Natural killer cell (primary cell): ENCODE results near the gene SYNE2. TPM values are rescaled to one million over a fixed set of nuclear protein-coding genes. Genes with fewer than 3 reads are reported as not detected.
A peak's percentile ranks its signal among the peaks of the same experiment; 100 is the strongest.

ENCODE experiments used
- ATAC-seq, 3 donors: fragments of 150-1000 bp in 2 of 3; fragments of 200-7000 bp in 1 of 3; cut with Tn5 transposase; 1 replicate in 1 of 3; 2 replicates in 2 of 3; pipeline ENCODE4 v1.10.0; 2021; ENCODE audit warnings: mild to moderate bottlenecking in 2 of 3, moderate library complexity in 2 of 3
- DNase-seq, 2 donors: peaks; one replicate each; pipeline versions ENCODE4 v3.0.0 to v3.0.0-alpha.2; 2013 to 2021; ENCODE audit warnings: mixed read lengths in 1 of 2
- H3K27ac ChIP-seq: one replicate; pipeline ENCODE4 v1.5.1; 2013; ENCODE audit warnings: mild to moderate bottlenecking, low read length
- H3K27me3 ChIP-seq: one replicate; pipeline ENCODE4 v1.6.1; 2013; ENCODE audit warnings: low read length; ENCODE audit not compliant: control insufficient read depth, insufficient read depth
- H3K36me3 ChIP-seq: one replicate; pipeline ENCODE4 v1.6.1; 2013; ENCODE audit warnings: low read length; ENCODE audit not compliant: control insufficient read depth, insufficient read depth
- H3K4me1 ChIP-seq: one replicate; pipeline ENCODE4 v1.6.1; 2013; ENCODE audit warnings: low read length; ENCODE audit not compliant: control insufficient read depth, insufficient read depth
- H3K4me3 ChIP-seq: one replicate; pipeline ENCODE4 v1.5.1; 2013; ENCODE audit warnings: low read length
- H3K9me3 ChIP-seq: one replicate; pipeline ENCODE4 v1.6.1; 2013; ENCODE audit warnings: low read length; ENCODE audit not compliant: control insufficient read depth, insufficient read depth
- H3K27ac Mint-ChIP-seq, 2 donors: one replicate each; pipeline ENCODE4 v1.8.0; 2022; ENCODE audit warnings: mild to moderate bottlenecking in 2 of 2, mixed read lengths in 2 of 2, moderate library complexity in 1 of 2
- H3K27me3 Mint-ChIP-seq, 2 donors: one replicate each; pipeline ENCODE4 v1.8.0; 2022; ENCODE audit warnings: low read depth in 2 of 2, mixed read lengths in 2 of 2
- H3K36me3 Mint-ChIP-seq: one replicate; pipeline ENCODE4 v1.8.0; 2022; ENCODE audit warnings: mixed read lengths
- H3K4me1 Mint-ChIP-seq, 2 donors: one replicate each; pipeline ENCODE4 v1.8.0; 2022; ENCODE audit warnings: mixed read lengths in 2 of 2
- H3K4me3 Mint-ChIP-seq: one replicate; pipeline ENCODE4 v1.8.0; 2022; ENCODE audit warnings: mild to moderate bottlenecking, moderate library complexity, mixed read lengths
- H3K9me3 Mint-ChIP-seq, 2 donors: one replicate each; pipeline ENCODE4 v1.8.0; 2022; ENCODE audit warnings: mixed read lengths in 2 of 2
- CTCF ChIP-seq: fragments of 200-600 bp; IDR thresholded peaks from one replicate; pipeline ENCODE4 v1.8.0; 2022; ENCODE audit warnings: antibody characterized with exemption
- WGBS: methylation state at CpG from one replicate; pipeline ENCODE4 v1.1.7; 2013; ENCODE audit warnings: missing lambda C conversion rate; ENCODE audit not compliant: insufficient coverage; 5-methylcytosine and 5-hydroxymethylcytosine counted together
- intact Hi-C: fragments of 100-400 bp; cut with micrococcal nuclease; formaldehyde crosslinking; loops from one replicate; pipeline ENCODE4 v1.14.2; 2022
- total RNA-seq, 4 donors: library from RNA; stranded (reverse); fragments of 120-200 nt in 1 of 4; gene quantifications; one replicate each; pipeline versions ENCODE4 v1.2.3 to v1.2.4, GENCODE V29; 2013 to 2022

Gene SYNE2
- total RNA-seq, 3 donors from 2014 or later (not counting 1 experiment from before 2014, with no cell fraction given), result 325 to 434 (median 373) TPM

GRCh38 chr14:64062381-64063115 is 209.7 kb downstream of the SYNE2 start:
- peaks cover 13 to 34% of the 10 kb centered on the region in 2 donors for H3K4me1 Mint-ChIP-seq
- H3K27ac Mint-ChIP-seq, result no peak overlapping the region
- no peak for ATAC-seq
- Histone ChIP-seq H3K4me1 (no peaks in the 10 kb centered on the region), H3K27ac (no peak overlapping the region), H3K27me3 (no peaks in the 10 kb centered on the region), H3K36me3 (peaks cover 49% of the 10 kb centered on the region), H3K9me3 (no peaks in the 10 kb centered on the region), H3K4me3 (no peak overlapping the region)
- H3K4me3 Mint-ChIP-seq, result no peak overlapping the region
- no peak for TF ChIP-seq CTCF
- H3K27me3 Mint-ChIP-seq, result no peaks in the 10 kb centered on the region
- intact Hi-C loops, result no loop called here
- H3K9me3 Mint-ChIP-seq, result no peaks in the 10 kb centered on the region
- DNase-seq, result no peak
- H3K36me3 Mint-ChIP-seq, result peaks cover 16% of the 10 kb centered on the region
- WGBS, result 98% methylated on average over 6 of the region's 7 CpGs

- intact Hi-C loops, result no loop called here
- Mint-ChIP-seq H3K27me3 (no peaks in the 10 kb centered on the region), H3K36me3 (peaks cover under 1% of the 10 kb centered on the region), H3K9me3 (no peaks in the 10 kb centered on the region), H3K27ac (peak overlapping the region in 1 of 2 donors; percentile 21), H3K4me3 (no peak overlapping the region), H3K4me1 (peaks cover 8 to 16% of the 10 kb centered on the region in 2 donors)
- DNase-seq (no peak), ATAC-seq (no peak)
- H3K36me3 ChIP-seq, result peaks cover 47% of the 10 kb centered on the region
- H3K27ac ChIP-seq, result no peak overlapping the region
- H3K4me3 ChIP-seq, result no peak overlapping the region
- no peak for TF ChIP-seq CTCF
- no peaks in the 10 kb centered on the region for H3K9me3 ChIP-seq
- 100% methylated on average over 1 of the region's 2 CpGs for WGBS
- no peaks in the 10 kb centered on the region for H3K27me3 ChIP-seq
- H3K4me1 ChIP-seq, result no peaks in the 10 kb centered on the region
These were observed 211.6 kb downstream of the SYNE2 start for GRCh38 chr14:64064447-64064846.

- H3K4me1 ChIP-seq, result no peaks in the 10 kb centered on the region
- intact Hi-C loops, result no loop called here
- no peak overlapping the region for H3K4me3 Mint-ChIP-seq
- H3K4me3 ChIP-seq, result no peak overlapping the region
- no peak for ATAC-seq
- peaks cover 12% of the 10 kb centered on the region for H3K36me3 Mint-ChIP-seq
- no peak for TF ChIP-seq CTCF
- H3K27me3 Mint-ChIP-seq, result no peaks in the 10 kb centered on the region
- H3K9me3 ChIP-seq, result no peaks in the 10 kb centered on the region
- H3K27me3 ChIP-seq, result no peaks in the 10 kb centered on the region
- peaks cover 63% of the 10 kb centered on the region for H3K36me3 ChIP-seq
- H3K9me3 Mint-ChIP-seq, result no peaks in the 10 kb centered on the region
- H3K27ac ChIP-seq, result no peak overlapping the region
- peak overlapping the region in 1 of 2 donors; percentile 53 for H3K27ac Mint-ChIP-seq
- no peaks in the 10 kb centered on the region for H3K4me1 Mint-ChIP-seq
- WGBS, result 87% methylated on average over 5 of the region's 5 CpGs
- no peak for DNase-seq
These were observed 217.0 kb downstream of the SYNE2 start for GRCh38 chr14:64069634-64070359.
